Ovary (tissue), 3 donors: ENCODE data around the gene SFTA2.

Experiments
- CTCF ChIP-seq, 3 donors: fragments of 450-650 bp in 2 of 3; fragments of 200-600 bp in 1 of 3; IDR thresholded peaks; one replicate each; pipeline versions ENCODE4 v1.5.1 to v1.8.0; 2016 to 2022; ENCODE audit warnings: antibody characterized with exemption in 3 of 3, mild to moderate bottlenecking in 1 of 3
- EP300 ChIP-seq: sonication (generic); formaldehyde crosslinking; IDR thresholded peaks from one replicate; pipeline ENCODE4 v1.6.1; 2017; ENCODE audit warnings: antibody characterized with exemption
- POLR2A ChIP-seq: fragments of 450-650 bp; IDR thresholded peaks from one replicate; pipeline ENCODE4 v1.6.1; 2017; ENCODE audit warnings: antibody characterized with exemption, mild to moderate bottlenecking, moderate library complexity
- donor health status: DM: no; HTN: no; CAD: no.

GRCh38 chr6:30955367-30956042, 23.5 kb upstream of the SFTA2 start:
- TF ChIP-seq EP300 (no peak), CTCF (IDR thresholded peaks at IDR 0.05) (no peak), POLR2A (no peak)
